GDM1 (cell line): ENCODE results near the gene GJB3.
"Not testable (repeated sequence)": the region's sequence is repeated elsewhere in the genome, so short reads cannot be mapped to it uniquely, and the experiment has no call there.

ENCODE experiments used
- DNase-seq: peaks from one replicate; lab custom pipeline; 2025; lab: John Stamatoyannopoulos, UW

GJB3 gene

GRCh38 chr1:34761176-34761761 lies 19.7 kb upstream of the GJB3 start:
- no peak for DNase-seq

- DNase-seq = no peak
These were observed 19.2 kb upstream of the GJB3 start for GRCh38 chr1:34761776-34762307.

GRCh38 chr1:34762474-34763141 lies 18.4 kb upstream of the GJB3 start:
- DNase-seq = no peak

GRCh38 chr1:34763142-34763781 lies 17.8 kb upstream of the GJB3 start:
- no peak for DNase-seq

GRCh38 chr1:34768856-34769255 lies 12.2 kb upstream of the GJB3 start:
- DNase-seq = no peak

- DNase-seq = no peak
These were observed 10.0 kb upstream of the GJB3 start for GRCh38 chr1:34770891-34771504.

- DNase-seq = no peak
These were observed 9.2 kb upstream of the GJB3 start for GRCh38 chr1:34771573-34772371.

- DNase-seq = not testable (repeated sequence)
These were observed 7.9 kb upstream of the GJB3 start for GRCh38 chr1:34773114-34773513.

GRCh38 chr1:34774957-34775356 lies 6.1 kb upstream of the GJB3 start:
- DNase-seq = no peak

GRCh38 chr1:34776911-34777310 lies 4.1 kb upstream of the GJB3 start:
- DNase-seq = no peak

- no peak for DNase-seq
These were observed 3.3 kb upstream of the GJB3 start for GRCh38 chr1:34777519-34778321.

- DNase-seq = no peak
These were observed 2.6 kb upstream of the GJB3 start for GRCh38 chr1:34778381-34778780.

GRCh38 chr1:34779005-34779404 lies 2.0 kb upstream of the GJB3 start:
- no peak for DNase-seq

- no peak for DNase-seq
These were observed 1.5 kb upstream of the GJB3 start for GRCh38 chr1:34779526-34779925.

GRCh38 chr1:34779962-34780361 lies 1.1 kb upstream of the GJB3 start:
- DNase-seq = no peak

GRCh38 chr1:34780528-34780927 lies 486 bp upstream of the GJB3 start:
- no peak for DNase-seq

- no peak for DNase-seq
These were observed 904 bp downstream of the GJB3 start for GRCh38 chr1:34781844-34782391.

GRCh38 chr1:34784751-34785221 lies 3.8 kb downstream of the GJB3 start:
- DNase-seq = no peak

GRCh38 chr1:34785231-34785874 lies 4.3 kb downstream of the GJB3 start:
- DNase-seq = no peak

- no peak for DNase-seq
These were observed 5.0 kb downstream of the GJB3 start for GRCh38 chr1:34785875-34786470.
